A673 (cell line): ENCODE data around the gene WNT8A.

Experiments used
- EZH2 ChIP-seq: fragments of 200-600 bp; sonication (generic); IDR thresholded peaks from 2 replicates; pipeline ENCODE4 v1.6.1; 2017; ENCODE audit warnings: borderline replicate concordance, low read depth, mild to moderate bottlenecking, mixed read lengths, antibody characterized with exemption, low read length; ENCODE audit not compliant: poor library complexity, severe bottlenecking
- TF ChIP-seq, protein P1 (sequence below): fragments of 300-800, 200-600 bp; sonication (generic); conservative IDR thresholded peaks from 2 replicates; pipeline ENCODE4 v1.5.1; 2017; ENCODE audit warnings: low read depth, mild to moderate bottlenecking, antibody characterized with exemption, low read length, moderate library complexity, mixed read lengths

GRCh38 chr5:138103319-138103637, 19.4 kb downstream of the WNT8A start:
- TF ChIP-seq EZH2, result no peak
- TF ChIP-seq, protein P1, sequence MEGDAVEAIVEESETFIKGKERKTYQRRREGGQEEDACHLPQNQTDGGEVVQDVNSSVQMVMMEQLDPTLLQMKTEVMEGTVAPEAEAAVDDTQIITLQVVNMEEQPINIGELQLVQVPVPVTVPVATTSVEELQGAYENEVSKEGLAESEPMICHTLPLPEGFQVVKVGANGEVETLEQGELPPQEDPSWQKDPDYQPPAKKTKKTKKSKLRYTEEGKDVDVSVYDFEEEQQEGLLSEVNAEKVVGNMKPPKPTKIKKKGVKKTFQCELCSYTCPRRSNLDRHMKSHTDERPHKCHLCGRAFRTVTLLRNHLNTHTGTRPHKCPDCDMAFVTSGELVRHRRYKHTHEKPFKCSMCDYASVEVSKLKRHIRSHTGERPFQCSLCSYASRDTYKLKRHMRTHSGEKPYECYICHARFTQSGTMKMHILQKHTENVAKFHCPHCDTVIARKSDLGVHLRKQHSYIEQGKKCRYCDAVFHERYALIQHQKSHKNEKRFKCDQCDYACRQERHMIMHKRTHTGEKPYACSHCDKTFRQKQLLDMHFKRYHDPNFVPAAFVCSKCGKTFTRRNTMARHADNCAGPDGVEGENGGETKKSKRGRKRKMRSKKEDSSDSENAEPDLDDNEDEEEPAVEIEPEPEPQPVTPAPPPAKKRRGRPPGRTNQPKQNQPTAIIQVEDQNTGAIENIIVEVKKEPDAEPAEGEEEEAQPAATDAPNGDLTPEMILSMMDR, result no peak
